Caco-2 (cell line): ENCODE measurements around the gene SMS. TPM values are rescaled to one million over a fixed set of nuclear protein-coding genes. Genes with fewer than 3 reads are reported as not detected.

Experiments used
- BruUV-seq: library from RNA; stranded (reverse); fragments of 400-500 nt; replicated peaks from 2 replicates; lab custom pipeline; 2021; lab: Mats Ljungman, UMichigan
- CTCF ChIA-PET: fragments of 300-600 bp; sonication (Branson Sonifier 250); formaldehyde crosslinking; loops from one replicate; lab custom pipeline; 2022; ENCODE audit warnings: antibody characterized with exemption; lab: Charles Lee
- POLR2A ChIA-PET: fragments of 300-600 bp; sonication (Branson Sonifier 250); formaldehyde crosslinking; loops from one replicate; lab custom pipeline; 2022; ENCODE audit warnings: antibody characterized with exemption; lab: Charles Lee
- DNase-seq, 2 experiments: peaks; one replicate each; pipeline versions ENCODE4 v3.0.0 to v3.0.0-alpha.2; 2020 to 2022
- H3K27me3 ChIP-seq: replicated peaks from 2 replicates; pipeline ENCODE4 v1.6.0; 2011; ENCODE audit warnings: low read length; ENCODE audit not compliant: control insufficient read depth, insufficient read depth
- H3K36me3 ChIP-seq: 2 replicates; pipeline ENCODE4 v1.5.1; 2011; ENCODE audit warnings: low read length; ENCODE audit not compliant: control insufficient read depth, insufficient read depth
- H3K4me1 ChIP-seq: fragments of 250-450 bp; sonication (Bioruptor Pico); 2 replicates; pipeline ENCODE4 v1.5.1; 2020; ENCODE audit warnings: mild to moderate bottlenecking
- H3K4me3 ChIP-seq: 2 replicates; pipeline ENCODE4 v1.5.1; 2011; ENCODE audit warnings: low read depth, mild to moderate bottlenecking, control low read depth, low read length
- H3K9me3 ChIP-seq: fragments of 250-450 bp; sonication (Bioruptor Pico); 2 replicates; pipeline ENCODE4 v1.5.1; 2020; ENCODE audit warnings: mild to moderate bottlenecking, moderate library complexity
- H3K27ac Mint-ChIP-seq: one replicate; pipeline ENCODE4 v1.8.0; 2022; ENCODE audit warnings: mixed read lengths; ENCODE audit not compliant: unreplicated experiment
- H3K27me3 Mint-ChIP-seq: one replicate; pipeline ENCODE4 v1.8.0; 2022; ENCODE audit warnings: mixed read lengths; ENCODE audit not compliant: insufficient read depth, unreplicated experiment
- H3K36me3 Mint-ChIP-seq: one replicate; pipeline ENCODE4 v1.8.0; 2022; ENCODE audit warnings: mild to moderate bottlenecking, mixed read lengths; ENCODE audit not compliant: insufficient read depth, unreplicated experiment
- H3K4me1 Mint-ChIP-seq: one replicate; pipeline ENCODE4 v1.8.0; 2022; ENCODE audit warnings: low read depth, mixed read lengths; ENCODE audit not compliant: unreplicated experiment
- H3K4me3 Mint-ChIP-seq: one replicate; pipeline ENCODE4 v1.8.0; 2022; ENCODE audit warnings: mild to moderate bottlenecking, moderate library complexity, mixed read lengths; ENCODE audit not compliant: unreplicated experiment
- H3K9me3 Mint-ChIP-seq: one replicate; pipeline ENCODE4 v1.8.0; 2022; ENCODE audit warnings: mixed read lengths; ENCODE audit not compliant: unreplicated experiment
- CTCF ChIP-seq, 2 experiments: fragments of 200-600 bp in 1 of 2; IDR thresholded peaks; 1 replicate in 1 of 2; 2 replicates in 1 of 2; pipeline versions ENCODE4 v1.5.1 to v1.8.0; 2011 to 2022; ENCODE audit warnings: antibody characterized with exemption in 1 of 2, control low read depth in 1 of 2, inconsistent platforms in 1 of 2, low read depth in 1 of 2, low read length in 1 of 2, mild to moderate bottlenecking in 1 of 2, moderate library complexity in 1 of 2; ENCODE audit not compliant: insufficient read depth in 1 of 2, severe bottlenecking in 1 of 2, unreplicated experiment in 1 of 2
- intact Hi-C: fragments of 100-400 bp; cut with micrococcal nuclease; formaldehyde crosslinking; loops from one replicate; pipeline ENCODE4 v1.10.0; 2022; ENCODE audit not compliant: unreplicated experiment
- total RNA-seq: library from RNA; stranded (reverse); gene quantifications from 2 replicates; pipeline ENCODE4 v1.2.3, GENCODE V29; 2022

Gene SMS
- total RNA-seq, 1 experiment from 2014 or later, result 158 TPM

DNA sequence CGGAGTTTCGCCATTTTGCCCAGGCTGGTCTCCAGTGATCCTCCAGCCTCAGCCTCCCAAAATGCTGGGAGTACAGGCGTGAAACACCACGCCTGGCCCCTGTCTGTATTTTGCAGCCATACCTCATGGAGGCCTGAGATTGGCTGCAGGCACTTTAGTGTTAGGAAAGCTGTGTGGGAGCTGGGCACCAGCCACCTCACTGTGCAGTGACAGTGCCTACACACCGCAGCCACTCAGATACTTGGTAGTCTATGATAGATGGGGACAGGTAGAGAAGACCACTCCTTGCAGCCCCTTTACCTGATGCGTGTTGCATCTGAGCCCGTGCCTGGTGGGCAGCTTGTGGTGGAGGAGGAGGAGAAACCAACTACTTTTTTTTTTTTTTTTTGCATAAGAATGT, 16.3 kb downstream of the SMS start:
- POLR2A ChIA-PET, result no interaction called here
- no TSS peak for BruUV-seq
- DNase-seq, result no peak

DNA sequence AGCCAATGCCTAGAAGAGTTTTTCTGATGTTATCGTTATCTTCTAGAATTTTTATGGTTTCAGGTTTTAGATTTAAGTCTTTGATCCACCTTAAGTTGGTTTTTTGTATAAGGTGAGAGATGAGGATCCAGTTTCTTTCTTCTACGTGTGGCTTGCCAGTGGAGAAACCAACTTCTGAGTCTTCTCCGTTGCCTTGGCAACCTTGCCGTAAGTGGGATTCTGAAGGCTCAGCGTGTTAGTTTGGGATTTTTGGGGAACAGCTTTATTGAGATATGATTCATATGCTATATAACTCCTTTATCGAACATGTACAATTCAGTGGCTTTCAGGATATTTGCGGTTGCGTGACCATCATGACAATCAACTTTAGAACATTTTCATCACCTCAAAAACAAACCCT, 17.7 kb downstream of the SMS start:
- H3K27ac Mint-ChIP-seq, result no peak overlapping the region

More for the DNA sequence above, 16.3 kb downstream of the SMS start:
- no peaks in the 10 kb centered on the region for H3K27me3 ChIP-seq
- peaks cover 23% of the 10 kb centered on the region for H3K36me3 Mint-ChIP-seq
- intact Hi-C loops, result no loop called here
- H3K27ac Mint-ChIP-seq, result no peak overlapping the region
- H3K9me3 ChIP-seq, result no peaks in the 10 kb centered on the region
- H3K4me3 ChIP-seq, result no peak overlapping the region
- no peaks in the 10 kb centered on the region for H3K27me3 Mint-ChIP-seq
- no peaks in the 10 kb centered on the region for H3K9me3 Mint-ChIP-seq
- TF ChIP-seq CTCF (IDR thresholded peaks at IDR 0.05; ENCODE audit: insufficient read depth in 1 of 2, low read depth in 1 of 2, low read length in 1 of 2, severe bottlenecking in 1 of 2, unreplicated experiment in 1 of 2), result no peak
- no peaks in the 10 kb centered on the region for H3K36me3 ChIP-seq
- CTCF ChIA-PET, result no interaction called here
- H3K4me1 Mint-ChIP-seq, result peaks cover 19% of the 10 kb centered on the region
- H3K4me1 ChIP-seq, result no peaks in the 10 kb centered on the region
- H3K4me3 Mint-ChIP-seq, result no peak overlapping the region

GRCh38 chrX:21958916-21959315, 18.4 kb downstream of the SMS start:
- POLR2A ChIA-PET, result no interaction called here

More for the DNA sequence above, 17.7 kb downstream of the SMS start:
- no peak for TF ChIP-seq CTCF (IDR thresholded peaks at IDR 0.05; ENCODE audit: insufficient read depth in 1 of 2, low read depth in 1 of 2, low read length in 1 of 2, severe bottlenecking in 1 of 2, unreplicated experiment in 1 of 2)
- BruUV-seq, result no TSS peak
- DNase-seq, result no peak
- H3K4me3 ChIP-seq, result no peak overlapping the region
- intact Hi-C loops, result no loop called here
- Mint-ChIP-seq H3K36me3 (peaks cover 18% of the 10 kb centered on the region), H3K4me1 (peaks cover 13% of the 10 kb centered on the region), H3K27me3 (no peaks in the 10 kb centered on the region), H3K4me3 (no peak overlapping the region), H3K9me3 (no peaks in the 10 kb centered on the region)
- H3K4me1 ChIP-seq, result no peaks in the 10 kb centered on the region
- no peaks in the 10 kb centered on the region for H3K36me3 ChIP-seq
- no peaks in the 10 kb centered on the region for H3K9me3 ChIP-seq
- CTCF ChIA-PET, result no interaction called here
- H3K27me3 ChIP-seq, result no peaks in the 10 kb centered on the region
- POLR2A ChIA-PET, result no interaction called here

More at GRCh38 chrX:21958916-21959315, 18.4 kb downstream of the SMS start:
- BruUV-seq, result no TSS peak
- CTCF ChIA-PET, result no interaction called here
- no peaks in the 10 kb centered on the region for H3K27me3 ChIP-seq
- no peaks in the 10 kb centered on the region for H3K9me3 ChIP-seq
- Mint-ChIP-seq H3K4me3 (no peak overlapping the region), H3K27me3 (no peaks in the 10 kb centered on the region), H3K27ac (no peak overlapping the region), H3K9me3 (no peaks in the 10 kb centered on the region), H3K36me3 (peaks cover 18% of the 10 kb centered on the region), H3K4me1 (peaks cover 7% of the 10 kb centered on the region)
- no peaks in the 10 kb centered on the region for H3K4me1 ChIP-seq
- no peak overlapping the region for H3K4me3 ChIP-seq
- intact Hi-C loops, result no loop called here
- H3K36me3 ChIP-seq, result no peaks in the 10 kb centered on the region
- TF ChIP-seq CTCF (IDR thresholded peaks at IDR 0.05; ENCODE audit: insufficient read depth in 1 of 2, low read depth in 1 of 2, low read length in 1 of 2, severe bottlenecking in 1 of 2, unreplicated experiment in 1 of 2), result no peak
- no peak for DNase-seq
